Left ventricle myocardium inferior (tissue), 1 donor: ENCODE results near the gene PTPN3. TPM values are rescaled to one million over a fixed set of nuclear protein-coding genes. Genes with fewer than 3 reads are reported as not detected.

Source experiments
- DNase-seq: peaks from one replicate; pipeline ENCODE4 v3.0.0-alpha.2; 2020
- H3K27ac ChIP-seq: fragments of 200-600 bp; replicated peaks from 2 replicates; pipeline ENCODE4 v1.8.0; 2021
- H3K27me3 ChIP-seq: fragments of 200-600 bp; 2 replicates; pipeline ENCODE4 v1.8.0; 2021; ENCODE audit warnings: low read depth
- H3K36me3 ChIP-seq: fragments of 200-600 bp; 2 replicates; pipeline ENCODE4 v1.8.0; 2021
- H3K4me1 ChIP-seq: fragments of 200-600 bp; 2 replicates; pipeline ENCODE4 v1.8.0; 2021
- H3K4me3 ChIP-seq: fragments of 200-600 bp; 2 replicates; pipeline ENCODE4 v1.8.0; 2021; ENCODE audit warnings: mild to moderate bottlenecking, moderate library complexity
- H3K9me3 ChIP-seq: fragments of 200-600 bp; replicated peaks from 2 replicates; pipeline ENCODE4 v1.8.0; 2021
- intact Hi-C: fragments of 100-400 bp; cut with micrococcal nuclease; formaldehyde crosslinking; loops from one replicate; pipeline ENCODE4 v1.11.0; 2022
- total RNA-seq: library from RNA; stranded (reverse); fragmentation: NEBNext Ultra II Directional; extraction: Animal tissue kit (Norgen Biotek cat#: 25700); gene quantifications from one replicate; pipeline ENCODE4 v1.2.1, GENCODE V29; 2021
- TF ChIP-seq, protein P1 (sequence below): fragments of 200-600 bp; IDR thresholded peaks from 2 replicates; pipeline ENCODE4 v1.8.0; 2021; ENCODE audit warnings: antibody characterized with exemption, mild to moderate bottlenecking, borderline replicate concordance
- donor health status: DM: no; HTN: yes; CAD: no; lungs with severe emphysema.

Gene PTPN3
- total RNA-seq, 1 donor from 2014 or later = 27.4 TPM

DNA sequence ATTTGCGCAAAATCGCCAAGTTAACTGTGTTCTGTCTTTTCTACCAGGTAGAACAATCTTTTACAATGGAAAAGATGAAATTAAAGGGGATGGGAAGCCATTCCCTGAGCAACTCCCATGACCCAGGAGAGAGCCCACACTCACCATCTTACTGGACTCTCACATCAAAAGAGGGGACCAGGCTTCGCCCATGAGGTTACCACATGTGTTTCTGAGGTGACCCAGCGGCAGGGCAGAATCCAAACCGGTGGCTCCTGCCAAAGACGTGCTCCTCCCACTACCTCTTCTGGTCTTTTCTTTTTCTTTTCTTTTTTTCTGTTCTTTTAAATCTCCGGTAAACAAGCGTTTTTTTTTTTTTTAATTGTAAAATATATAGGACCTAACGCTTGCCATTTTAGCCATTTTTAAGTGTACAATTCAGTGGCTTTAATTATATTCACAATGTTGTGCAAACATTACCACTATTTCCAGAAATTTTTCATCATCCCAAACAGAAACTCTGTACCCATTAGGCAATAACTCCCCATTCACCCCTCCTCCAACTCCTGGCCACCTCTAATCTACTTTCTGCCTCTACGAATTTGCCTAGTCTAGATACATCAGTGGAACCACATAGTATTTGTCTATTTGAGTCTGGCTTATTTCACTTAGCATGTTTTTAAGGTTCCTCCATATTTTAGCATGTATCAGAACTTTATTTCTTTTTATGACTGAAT lies 19.3 kb downstream of the PTPN3 start:
- Histone ChIP-seq H3K36me3 (no peaks in the 10 kb centered on the region), H3K9me3 (no peaks in the 10 kb centered on the region), H3K27ac (no peak overlapping the region), H3K4me1 (peaks cover 33% of the 10 kb centered on the region), H3K4me3 (no peak overlapping the region), H3K27me3 (no peaks in the 10 kb centered on the region)
- intact Hi-C loops = no loop called here
- TF ChIP-seq, protein P1, sequence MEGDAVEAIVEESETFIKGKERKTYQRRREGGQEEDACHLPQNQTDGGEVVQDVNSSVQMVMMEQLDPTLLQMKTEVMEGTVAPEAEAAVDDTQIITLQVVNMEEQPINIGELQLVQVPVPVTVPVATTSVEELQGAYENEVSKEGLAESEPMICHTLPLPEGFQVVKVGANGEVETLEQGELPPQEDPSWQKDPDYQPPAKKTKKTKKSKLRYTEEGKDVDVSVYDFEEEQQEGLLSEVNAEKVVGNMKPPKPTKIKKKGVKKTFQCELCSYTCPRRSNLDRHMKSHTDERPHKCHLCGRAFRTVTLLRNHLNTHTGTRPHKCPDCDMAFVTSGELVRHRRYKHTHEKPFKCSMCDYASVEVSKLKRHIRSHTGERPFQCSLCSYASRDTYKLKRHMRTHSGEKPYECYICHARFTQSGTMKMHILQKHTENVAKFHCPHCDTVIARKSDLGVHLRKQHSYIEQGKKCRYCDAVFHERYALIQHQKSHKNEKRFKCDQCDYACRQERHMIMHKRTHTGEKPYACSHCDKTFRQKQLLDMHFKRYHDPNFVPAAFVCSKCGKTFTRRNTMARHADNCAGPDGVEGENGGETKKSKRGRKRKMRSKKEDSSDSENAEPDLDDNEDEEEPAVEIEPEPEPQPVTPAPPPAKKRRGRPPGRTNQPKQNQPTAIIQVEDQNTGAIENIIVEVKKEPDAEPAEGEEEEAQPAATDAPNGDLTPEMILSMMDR = no peak
- no peak for DNase-seq

DNA sequence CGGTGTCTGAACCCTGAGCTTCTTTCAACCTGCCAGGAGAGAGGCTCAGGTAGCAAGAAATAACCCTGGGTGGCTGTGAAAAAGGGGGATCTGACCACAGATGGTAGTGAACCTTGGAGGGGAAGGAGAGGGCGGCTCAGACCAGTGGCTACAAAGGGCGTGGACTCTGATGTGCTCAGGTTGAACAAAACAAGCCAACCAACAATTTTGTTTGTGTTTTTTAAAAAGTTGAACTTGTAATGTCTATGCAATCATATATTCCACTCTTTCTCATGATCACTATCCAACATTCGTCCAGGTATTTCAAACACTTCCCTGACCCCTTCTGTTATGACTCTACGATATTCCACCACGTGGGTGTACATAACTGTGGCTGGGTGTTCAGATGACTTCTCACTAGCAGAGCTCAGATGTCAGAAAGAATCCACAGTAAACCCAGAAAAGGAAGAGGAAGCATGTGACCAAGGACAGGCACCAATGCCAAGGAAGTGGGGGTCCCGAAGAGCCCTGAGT lies 20.0 kb downstream of the PTPN3 start:
- H3K27me3 ChIP-seq = no peaks in the 10 kb centered on the region
- H3K4me1 ChIP-seq = peaks cover 36% of the 10 kb centered on the region
- TF ChIP-seq, protein P1 = no peak
- H3K9me3 ChIP-seq = no peaks in the 10 kb centered on the region
- H3K27ac ChIP-seq = peak overlapping the region; percentile 85
- no peak for DNase-seq
- no peaks in the 10 kb centered on the region for H3K36me3 ChIP-seq
- no peak overlapping the region for H3K4me3 ChIP-seq
- intact Hi-C loops = no loop called here

DNA sequence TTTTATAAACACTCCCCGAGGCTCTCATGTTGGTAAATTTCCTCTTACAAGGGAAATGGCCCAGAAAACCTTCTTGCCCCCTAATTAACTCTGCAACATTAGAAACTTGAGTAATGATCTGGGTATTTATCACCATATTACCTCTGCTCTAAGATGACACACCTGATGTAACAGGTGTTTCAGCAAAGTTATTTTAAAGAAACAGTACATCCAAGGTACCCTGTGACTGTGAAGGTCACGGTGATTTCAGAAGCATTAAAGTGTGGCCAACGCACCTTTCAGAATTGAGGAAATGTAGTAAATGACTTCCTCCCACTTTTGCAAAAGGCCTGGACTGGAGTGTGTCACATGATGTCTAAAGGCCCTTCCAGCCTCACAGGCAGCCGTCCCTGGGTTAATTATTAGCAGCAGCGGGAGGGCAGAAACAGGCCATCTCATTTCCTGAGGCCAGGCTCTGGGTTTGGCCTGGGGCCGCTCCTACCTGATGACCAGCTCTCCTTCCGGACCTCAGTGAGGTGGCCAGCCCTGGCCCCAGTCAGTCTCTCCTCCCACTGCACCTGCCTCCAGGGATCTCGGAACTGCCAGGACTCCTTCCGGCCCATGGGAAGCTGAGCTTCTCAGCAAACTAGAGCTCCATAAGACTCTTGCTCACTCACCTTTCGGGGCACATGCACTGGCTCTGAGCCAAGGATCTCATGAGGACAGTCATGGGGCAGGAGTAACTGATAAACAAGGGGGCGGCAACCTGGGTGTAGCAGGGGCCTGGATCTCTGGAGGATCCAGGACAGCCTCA lies 20.7 kb downstream of the PTPN3 start:
- Histone ChIP-seq H3K36me3 (no peaks in the 10 kb centered on the region), H3K4me1 (peaks cover 41% of the 10 kb centered on the region), H3K9me3 (no peaks in the 10 kb centered on the region), H3K27me3 (no peaks in the 10 kb centered on the region), H3K4me3 (no peak overlapping the region), H3K27ac (peak overlapping the region; percentile 85)
- no peak for DNase-seq
- TF ChIP-seq, protein P1 = no peak
- intact Hi-C loops = no loop called here

DNA sequence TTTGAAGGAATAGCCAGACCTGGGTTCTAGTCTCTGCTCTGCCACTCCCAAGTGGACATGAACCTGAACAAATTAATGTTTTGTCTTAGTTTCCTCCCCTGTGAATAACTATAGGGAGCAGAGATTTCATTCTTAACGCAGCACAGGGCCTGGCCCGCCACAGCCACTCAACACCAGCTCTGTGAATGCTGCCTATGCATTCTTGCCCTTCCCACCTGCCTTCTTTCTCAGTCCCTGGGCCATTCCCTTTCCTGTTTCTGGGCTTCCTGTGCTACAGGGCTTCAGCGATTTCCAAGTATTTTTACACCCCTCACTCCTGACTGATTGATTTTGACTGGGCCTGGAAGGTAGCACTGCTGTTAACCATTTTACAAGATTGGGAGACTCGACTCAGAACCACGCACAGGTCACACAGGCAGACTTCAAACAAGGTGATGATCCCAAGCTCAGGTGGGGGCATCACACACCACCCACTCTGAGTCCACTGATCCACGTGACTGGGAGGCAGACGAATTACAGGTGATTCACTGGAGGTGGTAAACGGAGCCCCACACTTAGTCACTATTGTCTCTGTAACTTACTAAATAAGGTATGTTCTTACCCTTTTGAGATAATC lies 21.4 kb downstream of the PTPN3 start:
- Histone ChIP-seq H3K9me3 (no peaks in the 10 kb centered on the region), H3K27ac (peak overlapping the region; percentile 85), H3K4me3 (no peak overlapping the region), H3K36me3 (no peaks in the 10 kb centered on the region), H3K27me3 (no peaks in the 10 kb centered on the region), H3K4me1 (peaks cover 44% of the 10 kb centered on the region)
- DNase-seq = no peak
- intact Hi-C loops = no loop called here
- TF ChIP-seq, protein P1 = no peak

DNA sequence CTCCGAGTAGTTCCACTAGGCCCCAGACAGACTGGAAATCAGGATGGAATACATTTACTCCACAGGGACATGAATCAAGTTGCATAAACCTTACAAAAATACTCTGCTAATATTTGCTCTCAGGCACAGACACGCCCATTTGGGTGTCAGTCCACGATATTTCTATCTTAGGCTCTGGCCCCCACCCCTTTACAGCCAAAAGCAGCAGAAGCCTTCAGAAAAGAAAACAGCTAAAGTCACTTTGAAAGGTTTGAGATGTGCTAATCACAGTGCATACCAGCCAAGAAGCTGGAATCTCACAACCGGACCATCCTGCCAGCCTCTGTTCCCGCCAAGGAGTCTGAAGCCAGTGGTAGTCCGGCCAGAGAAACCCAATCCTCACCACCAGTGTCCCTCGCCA lies 22.6 kb downstream of the PTPN3 start:
- no peaks in the 10 kb centered on the region for H3K36me3 ChIP-seq
- no peak for DNase-seq
- TF ChIP-seq, protein P1 = no peak
- intact Hi-C loops = no loop called here
- H3K27me3 ChIP-seq = no peaks in the 10 kb centered on the region
- no peak overlapping the region for H3K4me3 ChIP-seq
- H3K27ac ChIP-seq = peak overlapping the region; percentile 85
- no peaks in the 10 kb centered on the region for H3K9me3 ChIP-seq
- peaks cover 50% of the 10 kb centered on the region for H3K4me1 ChIP-seq
